Osteocyte (in vitro differentiated cells): ENCODE measurements around the gene FAM170B. TPM values are rescaled to one million over a fixed set of nuclear protein-coding genes. Genes with fewer than 3 reads are reported as not detected.
A peak's percentile ranks its signal among the peaks of the same experiment; 100 is the strongest.

ENCODE experiments used
- DNase-seq: peaks from one replicate; pipeline ENCODE4 v3.0.0; 2021; ENCODE audit warnings: mixed read lengths; ENCODE audit not compliant: unreplicated experiment; ENCODE audit errors: extremely low spot score
- H3K27ac Mint-ChIP-seq: one replicate; pipeline ENCODE4 v1.8.0; 2021; ENCODE audit warnings: mild to moderate bottlenecking, mixed read lengths; ENCODE audit not compliant: unreplicated experiment
- H3K27me3 Mint-ChIP-seq: one replicate; pipeline ENCODE4 v1.8.0; 2021; ENCODE audit warnings: mixed read lengths; ENCODE audit not compliant: unreplicated experiment
- H3K36me3 Mint-ChIP-seq: one replicate; pipeline ENCODE4 v1.8.0; 2021; ENCODE audit warnings: mixed read lengths; ENCODE audit not compliant: unreplicated experiment
- H3K4me1 Mint-ChIP-seq: one replicate; pipeline ENCODE4 v1.8.0; 2021; ENCODE audit warnings: mixed read lengths; ENCODE audit not compliant: unreplicated experiment
- H3K4me3 Mint-ChIP-seq: one replicate; pipeline ENCODE4 v1.8.0; 2021; ENCODE audit warnings: mild to moderate bottlenecking, moderate library complexity, mixed read lengths; ENCODE audit not compliant: unreplicated experiment
- H3K9me3 Mint-ChIP-seq: one replicate; pipeline ENCODE4 v1.8.0; 2021; ENCODE audit warnings: mixed read lengths; ENCODE audit not compliant: unreplicated experiment
- long read RNA-seq: library from polyadenylated mRNA; unstranded; transcript quantifications from one replicate; pipeline ENCODE4 v2.0.0, GENCODE V29; 2021
- total RNA-seq: library from RNA; stranded (reverse); gene quantifications from 2 replicates; pipeline ENCODE4 v1.2.1, GENCODE V29; 2021
- TF ChIP-seq, protein P1 (sequence below): fragments of 200-600 bp; sonication (generic); IDR thresholded peaks from 2 replicates; pipeline ENCODE4 v1.5.0; 2021; ENCODE audit warnings: antibody characterized with exemption, mild to moderate bottlenecking, moderate library complexity

The FAM170B gene
- not detected in 2 replicates for total RNA-seq
- long read RNA-seq = 0 reads

DNA sequence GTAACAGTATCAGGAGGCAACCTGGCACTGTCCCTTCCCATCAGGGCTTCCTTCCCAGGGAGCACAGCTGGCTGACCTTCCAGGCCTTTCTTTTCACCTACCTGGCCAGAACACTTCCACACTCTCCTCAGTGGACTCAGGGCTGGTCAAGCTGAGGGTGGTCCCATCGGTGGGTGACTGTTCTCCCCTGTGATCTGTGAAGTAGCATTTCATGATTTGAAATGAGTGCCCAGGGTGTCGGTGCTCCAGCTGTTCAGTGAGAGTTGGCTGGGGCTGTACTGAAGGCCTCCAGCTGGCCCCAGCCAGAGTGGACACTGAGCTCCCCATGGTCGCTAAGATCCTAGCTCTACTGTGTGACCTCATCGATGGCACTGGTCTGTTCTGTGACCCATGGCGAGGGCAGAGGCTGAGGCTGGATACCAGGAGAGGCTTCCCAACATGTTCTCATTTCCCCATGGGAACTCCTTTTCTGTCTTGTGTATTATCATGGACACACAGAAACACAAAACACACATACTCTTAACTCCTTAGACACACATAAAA is at the start of gene FAM170B:
FAM170B (minus strand) TSS at position 316 of the 543 bp plus-strand sequence; CDS start at position 213, 103 bp downstream.
- Mint-ChIP-seq H3K4me3 (no peak within 1 kb of the TSS), H3K36me3 (no peaks in the 10 kb centered on the region), H3K9me3 (peaks cover 3% of the 10 kb centered on the region), H3K27me3 (peaks cover 12% of the 10 kb centered on the region), H3K27ac (no peak within 1 kb of the TSS), H3K4me1 (no peaks in the 10 kb centered on the region)
- TF ChIP-seq, protein P1, sequence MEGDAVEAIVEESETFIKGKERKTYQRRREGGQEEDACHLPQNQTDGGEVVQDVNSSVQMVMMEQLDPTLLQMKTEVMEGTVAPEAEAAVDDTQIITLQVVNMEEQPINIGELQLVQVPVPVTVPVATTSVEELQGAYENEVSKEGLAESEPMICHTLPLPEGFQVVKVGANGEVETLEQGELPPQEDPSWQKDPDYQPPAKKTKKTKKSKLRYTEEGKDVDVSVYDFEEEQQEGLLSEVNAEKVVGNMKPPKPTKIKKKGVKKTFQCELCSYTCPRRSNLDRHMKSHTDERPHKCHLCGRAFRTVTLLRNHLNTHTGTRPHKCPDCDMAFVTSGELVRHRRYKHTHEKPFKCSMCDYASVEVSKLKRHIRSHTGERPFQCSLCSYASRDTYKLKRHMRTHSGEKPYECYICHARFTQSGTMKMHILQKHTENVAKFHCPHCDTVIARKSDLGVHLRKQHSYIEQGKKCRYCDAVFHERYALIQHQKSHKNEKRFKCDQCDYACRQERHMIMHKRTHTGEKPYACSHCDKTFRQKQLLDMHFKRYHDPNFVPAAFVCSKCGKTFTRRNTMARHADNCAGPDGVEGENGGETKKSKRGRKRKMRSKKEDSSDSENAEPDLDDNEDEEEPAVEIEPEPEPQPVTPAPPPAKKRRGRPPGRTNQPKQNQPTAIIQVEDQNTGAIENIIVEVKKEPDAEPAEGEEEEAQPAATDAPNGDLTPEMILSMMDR = no peak
- DNase-seq = peak; percentile 68

DNA sequence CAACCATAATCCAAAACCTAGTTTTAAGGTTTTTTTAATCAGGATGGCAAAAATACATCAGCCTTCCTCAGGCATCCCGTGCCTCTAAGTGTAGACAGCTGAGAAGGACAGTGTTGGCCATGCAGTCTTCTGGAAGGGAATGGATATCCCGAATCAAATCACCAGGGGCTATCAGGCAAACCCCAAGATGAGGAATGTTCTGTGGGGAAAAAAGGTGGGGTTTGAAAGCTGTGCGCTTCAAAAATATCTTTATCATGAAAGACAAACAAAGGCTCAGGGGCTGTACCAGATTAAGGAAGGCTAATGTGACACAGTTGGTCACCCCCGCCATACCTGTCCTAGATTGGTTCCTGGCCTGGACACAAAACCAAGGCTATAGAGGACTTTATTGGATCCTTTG is 49.0 kb upstream of the FAM170B start:
- Mint-ChIP-seq H3K4me3 (no peak overlapping the region), H3K4me1 (no peaks in the 10 kb centered on the region), H3K27me3 (peaks cover 28% of the 10 kb centered on the region), H3K9me3 (no peaks in the 10 kb centered on the region), H3K27ac (no peak overlapping the region), H3K36me3 (no peaks in the 10 kb centered on the region)
- TF ChIP-seq, protein P1 = no peak
- DNase-seq = no peak

DNA sequence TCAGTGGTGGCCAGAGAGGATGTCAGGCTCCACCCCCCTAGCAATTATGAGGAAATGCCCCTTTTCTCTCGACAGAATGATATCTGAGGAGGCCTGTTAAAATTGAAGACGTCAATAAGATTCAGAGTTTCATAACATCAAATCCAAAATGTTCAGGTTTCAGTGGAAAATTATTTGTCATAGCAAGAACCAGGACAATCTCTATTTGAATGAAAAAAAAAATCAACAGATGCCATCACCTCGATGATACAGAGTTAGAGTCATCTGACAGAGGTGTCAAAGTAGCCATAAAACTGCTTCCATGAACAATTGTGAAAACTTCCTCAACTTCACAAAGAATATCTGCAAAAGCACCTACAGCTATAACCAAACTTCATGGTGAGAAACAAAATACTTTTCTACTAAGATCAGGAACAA is 46.6 kb upstream of the FAM170B start:
- Mint-ChIP-seq H3K4me1 (peaks cover 5% of the 10 kb centered on the region), H3K9me3 (no peaks in the 10 kb centered on the region), H3K27me3 (peaks cover 23% of the 10 kb centered on the region), H3K36me3 (no peaks in the 10 kb centered on the region), H3K27ac (no peak overlapping the region), H3K4me3 (no peak overlapping the region)
- TF ChIP-seq, protein P1 = no peak
- no peak for DNase-seq

DNA sequence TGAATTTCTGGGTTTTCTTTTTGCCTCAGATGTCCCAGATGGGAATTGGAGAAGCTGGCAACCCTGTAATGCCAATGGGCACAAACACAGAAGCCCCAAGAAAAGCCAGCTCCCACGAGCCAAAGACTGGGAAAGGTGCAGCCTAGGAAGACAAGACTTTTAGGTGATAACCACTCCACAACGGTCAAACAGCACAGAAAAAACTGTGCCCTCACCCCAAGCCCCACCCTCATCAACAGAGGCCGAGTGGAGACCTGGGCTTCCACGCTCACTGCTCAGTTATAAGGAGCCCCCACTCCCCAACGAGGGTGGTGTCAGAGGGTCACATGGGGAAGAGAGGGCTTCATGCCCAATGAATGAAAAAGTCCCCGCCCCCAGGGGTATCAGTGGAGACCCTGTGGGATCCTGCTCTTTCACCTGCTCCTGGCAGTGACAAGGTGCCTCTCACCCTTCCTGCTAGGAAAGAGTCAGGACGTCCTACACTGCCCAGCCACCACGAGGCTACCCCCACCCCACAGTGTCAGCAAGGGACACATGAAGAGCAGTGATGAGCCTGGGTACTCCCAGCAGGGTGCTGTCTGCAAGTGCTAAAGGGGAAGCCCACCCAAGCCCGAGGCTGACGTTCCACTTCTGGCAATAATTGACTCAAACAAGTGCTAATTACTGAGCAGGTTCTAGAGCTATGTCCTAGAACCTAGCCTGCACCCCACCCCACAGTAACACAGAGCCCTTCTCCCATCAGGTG is 46.0 kb upstream of the FAM170B start:
- no peaks in the 10 kb centered on the region for H3K9me3 Mint-ChIP-seq
- TF ChIP-seq, protein P1 = no peak
- DNase-seq = peak; percentile 78
- no peak overlapping the region for H3K4me3 Mint-ChIP-seq
- no peaks in the 10 kb centered on the region for H3K36me3 Mint-ChIP-seq
- H3K27me3 Mint-ChIP-seq = peaks cover 23% of the 10 kb centered on the region
- peaks cover 5% of the 10 kb centered on the region for H3K4me1 Mint-ChIP-seq
- H3K27ac Mint-ChIP-seq = no peak overlapping the region
